Sigmoid colon (tissue), 4 donors: ENCODE measurements around the gene IL17D.

Source experiments
- CTCF ChIP-seq, 4 experiments: fragments of 450-650 bp in 3 of 4; fragments of 200-600 bp in 1 of 4; IDR thresholded peaks; one replicate each; pipeline ENCODE4 v1.5.1; 2016 to 2019; ENCODE audit warnings: antibody characterized with exemption in 4 of 4, mild to moderate bottlenecking in 3 of 4, moderate library complexity in 2 of 4
- POLR2A ChIP-seq, 2 donors: fragments of 450-650 bp; IDR thresholded peaks; one replicate each; pipeline ENCODE4 v1.6.1; 2016; ENCODE audit warnings: antibody characterized with exemption in 2 of 2, mild to moderate bottlenecking in 2 of 2, moderate library complexity in 2 of 2
- POLR2AphosphoS5 ChIP-seq, 4 donors: sonication (generic); formaldehyde crosslinking; IDR thresholded peaks; one replicate each; pipeline ENCODE4 v1.6.1; 2017; ENCODE audit warnings: antibody characterized with exemption in 4 of 4

- TF ChIP-seq POLR2A (IDR thresholded peaks at IDR 0.05) (no peak), CTCF (IDR thresholded peaks at IDR 0.05) (no peak), POLR2AphosphoS5 (IDR thresholded peaks at IDR 0.05) (no peak)
Measured at GRCh38 chr13:20729633-20730585, 26.4 kb downstream of the IL17D start.
